Aorta (tissue), 5 donors: ENCODE measurements around the gene AFAP1. TPM values are rescaled to one million over a fixed set of nuclear protein-coding genes. Genes with fewer than 3 reads are reported as not detected.

Source experiments
- ATAC-seq: fragments of 200-7000 bp; cut with Tn5 transposase; one replicate; pipeline ENCODE4 v1.9.1; 2022; ENCODE audit warnings: moderate library complexity; ENCODE audit not compliant: low FRiP score
- DNase-seq, 2 donors: peaks; one replicate each; pipeline ENCODE4 v3.0.0-alpha.2; 2020
- H3K27ac ChIP-seq, 2 donors: one replicate each; pipeline ENCODE4 v1.5.1; 2013; ENCODE audit warnings: low read length in 2 of 2, mild to moderate bottlenecking in 2 of 2, moderate library complexity in 2 of 2, control low read depth in 1 of 2, inconsistent platforms in 1 of 2, low read depth in 1 of 2
- H3K27me3 ChIP-seq, 2 donors: one replicate each; pipeline ENCODE4 v1.6.1; 2013; ENCODE audit warnings: control low read depth in 1 of 2, low read length in 1 of 2, mild to moderate bottlenecking in 1 of 2, moderate library complexity in 1 of 2; ENCODE audit not compliant: insufficient read depth in 2 of 2, control insufficient read depth in 1 of 2
- H3K36me3 ChIP-seq, 2 donors: one replicate each; pipeline ENCODE4 v1.6.1; 2013; ENCODE audit warnings: control low read depth in 1 of 2, low read length in 1 of 2, mild to moderate bottlenecking in 1 of 2; ENCODE audit not compliant: insufficient read depth in 2 of 2, control insufficient read depth in 1 of 2
- H3K4me1 ChIP-seq, 2 donors: one replicate each; pipeline ENCODE4 v1.6.1; 2013; ENCODE audit warnings: low read length in 2 of 2, control low read depth in 1 of 2, mild to moderate bottlenecking in 1 of 2, moderate library complexity in 1 of 2; ENCODE audit not compliant: insufficient read depth in 2 of 2, control insufficient read depth in 1 of 2
- H3K4me3 ChIP-seq, 2 donors: one replicate each; pipeline ENCODE4 v1.5.1; 2013; ENCODE audit warnings: low read length in 2 of 2, control low read depth in 1 of 2, mild to moderate bottlenecking in 1 of 2
- H3K9me3 ChIP-seq: one replicate; pipeline ENCODE4 v1.6.1; 2013; ENCODE audit warnings: mild to moderate bottlenecking, low read length; ENCODE audit not compliant: control insufficient read depth
- WGBS, 2 donors: extraction: QIAGEN DNeasy Blood & Tissue Kit; methylation state at CpG; one replicate each; pipeline ENCODE4 v1.1.7; 2013; 5-methylcytosine and 5-hydroxymethylcytosine counted together
- intact Hi-C, 2 donors: fragments of 100-400 bp; cut with DNase I; formaldehyde crosslinking; loops; one replicate each; pipeline versions ENCODE4 v1.14.2 to v1.15.0; 2022
- long read RNA-seq, 2 donors: library from polyadenylated mRNA; unstranded; transcript quantifications; one replicate each; pipeline ENCODE4 v2.0.0, GENCODE V29; 2020 to 2021
- polyA plus RNA-seq, 2 donors: library from polyadenylated mRNA; stranded (reverse); fragments of 200-250 nt; gene quantifications; one replicate each; pipeline ENCODE4 v1.2.3, GENCODE V29; 2013
- total RNA-seq, 2 donors: library from RNA; stranded (reverse); fragmentation: NEBNext Ultra II Directional; extraction: Animal tissue kit (Norgen Biotek cat#: 25700); gene quantifications; one replicate each; pipeline ENCODE4 v1.2.1, GENCODE V29; 2021
- donor health status: healthy with polysubstance abuse.
- donor health status: Bipolar disorder and iron deficiency.
- donor health status: DM: no; HTN: no; CAD: no.
- donor health status: DM: no; HTN: no; CAD: no.
- donor health status: DM: yes; HTN: yes; CAD: no.

AFAP1 gene
- total RNA-seq (10 to 100 TPM; 40.5 to 60.5 TPM), polyA plus RNA-seq (10 to 100 TPM in 1 of 2 donors, 1 to 10 TPM in 1; 4.6 to 13.3 TPM)
- long read RNA-seq, donor 1, full-length matches to known transcripts = 11 of 43 reads
- long read RNA-seq, donor 1, partial matches to known transcripts = 5 of 43 reads
- long read RNA-seq, donor 1, other reads (novel, unspliced or antisense) = 27 of 43 reads
- long read RNA-seq, donor 2, full-length matches to known transcripts = 2 of 41 reads
- long read RNA-seq, donor 2, partial matches to known transcripts = 7 of 41 reads
- long read RNA-seq, donor 2, other reads (novel, unspliced or antisense) = 32 of 41 reads

DNA sequence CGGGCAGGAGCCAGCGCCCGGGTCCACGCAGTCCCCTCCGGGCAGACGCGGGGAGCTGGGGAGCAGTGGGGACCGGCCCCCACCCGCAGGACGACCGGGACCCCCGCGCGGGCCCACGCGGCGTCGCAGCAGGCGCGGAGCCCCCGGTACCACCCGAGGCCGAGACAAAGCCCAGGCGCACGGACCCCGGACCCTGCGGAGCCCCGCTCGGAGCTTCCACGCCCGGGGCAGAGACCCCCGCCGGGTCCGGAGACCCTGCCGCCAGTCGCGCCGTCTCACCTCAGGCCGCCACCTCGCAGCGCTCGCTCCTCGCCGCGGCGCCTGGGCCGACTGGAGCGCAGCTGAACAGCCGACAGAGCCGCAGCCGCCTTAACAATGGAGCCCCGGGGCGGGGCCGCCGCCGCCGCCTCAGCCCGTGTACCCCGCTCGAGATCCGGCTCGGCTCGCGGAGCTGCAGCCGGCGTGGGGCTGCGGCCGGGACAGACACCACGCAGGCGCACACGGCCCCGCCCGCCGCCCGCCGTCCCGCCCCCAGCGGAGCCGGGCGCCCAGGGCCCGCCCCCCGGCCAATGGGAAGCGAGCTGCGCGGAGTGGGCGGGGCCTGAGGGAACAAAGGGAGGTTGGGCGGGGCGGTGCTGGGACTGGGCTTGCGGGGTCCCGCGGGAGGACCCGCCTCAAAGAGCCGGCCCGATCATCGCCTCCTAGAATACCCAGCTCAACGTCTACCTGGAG is at the start of gene AFAP1:
Gene AFAP1, minus strand, starts transcription at position 485 of the 732 bp plus-strand sequence. CDS start 67,783 bp downstream, outside the sequence.
- DNase-seq (peak; percentile 91 to 95), ATAC-seq (peak; percentile 96)
- Histone ChIP-seq H3K9me3 (no peaks in the 10 kb centered on the region), H3K27me3 (no peaks in the 10 kb centered on the region), H3K36me3 (no peaks in the 10 kb centered on the region), H3K27ac (peak within 1 kb of the TSS in 1 of 2 donors; percentile 63), H3K4me1 (no peaks in the 10 kb centered on the region), H3K4me3 (peak within 1 kb of the TSS; percentile 23 to 96)
- 0 to 1% methylated on average over 79 to 96 of the region's 96 CpGs for WGBS, 2 donors
- intact Hi-C loops = loop anchor here (5.0 kb wide), 2 partner anchors 37 to 97 kb away; no protein-coding TSS in a partner anchor

- H3K36me3 ChIP-seq = no peaks in the 10 kb centered on the region
- intact Hi-C loops = loop anchor here (5.0 kb wide), 1 partner anchor 226 kb away; no protein-coding TSS in a partner anchor
- no peak overlapping the region for H3K27ac ChIP-seq
- ATAC-seq (no peak), DNase-seq (no peak)
- WGBS, 2 donors = 66 to 73% methylated on average over 1 of the region's 1 CpG
- H3K27me3 ChIP-seq = no peaks in the 10 kb centered on the region
- H3K4me3 ChIP-seq = no peak overlapping the region
- no peaks in the 10 kb centered on the region for H3K4me1 ChIP-seq
- peaks cover 2% of the 10 kb centered on the region for H3K9me3 ChIP-seq
Observed at GRCh38 chr4:7988437-7988836, 48.8 kb upstream of the AFAP1 start.

GRCh38 chr4:7987148-7987989 is 47.7 kb upstream of the AFAP1 start:
- H3K4me3 ChIP-seq = no peak overlapping the region
- 54 to 57% methylated on average over 10 of the region's 10 CpGs for WGBS, 2 donors

DNA sequence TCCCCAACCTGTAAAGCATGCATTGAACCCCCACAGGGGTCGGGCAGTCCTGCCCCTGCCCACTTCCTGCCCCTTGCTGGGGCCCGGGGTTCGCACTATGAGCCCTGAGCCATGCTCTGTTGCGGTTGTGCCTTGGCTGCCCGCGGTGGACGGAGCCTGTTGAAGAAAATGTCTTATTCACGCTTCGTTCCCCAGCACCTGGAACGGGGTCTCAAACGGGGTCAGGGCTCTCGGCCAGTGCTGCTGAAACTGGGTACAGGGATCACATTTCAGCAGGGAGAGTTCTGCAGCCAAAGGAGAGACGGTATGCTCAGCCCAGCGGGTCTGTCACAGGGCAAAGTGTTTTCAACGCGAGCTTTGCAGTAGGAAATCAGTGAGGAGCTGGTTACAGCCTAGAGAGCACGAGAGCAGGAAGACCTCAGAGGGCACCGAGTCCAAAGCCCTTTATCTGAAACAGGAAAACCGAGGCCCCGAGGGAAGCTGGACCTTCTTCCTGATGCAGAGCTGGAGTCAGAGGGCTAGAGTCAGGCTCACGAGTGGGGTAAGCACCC is 46.3 kb upstream of the AFAP1 start:
- intact Hi-C loops = loop anchor here (5.0 kb wide), 1 partner anchor 224 kb away; no protein-coding TSS in a partner anchor
- Histone ChIP-seq H3K27ac (no peak overlapping the region), H3K36me3 (no peaks in the 10 kb centered on the region), H3K9me3 (peaks cover 2% of the 10 kb centered on the region), H3K4me1 (no peaks in the 10 kb centered on the region), H3K27me3 (no peaks in the 10 kb centered on the region), H3K4me3 (no peak overlapping the region)
- DNase-seq (no peak), ATAC-seq (no peak)
- 39 to 60% methylated on average over 21 of the region's 21 CpGs for WGBS, 2 donors

More at GRCh38 chr4:7987148-7987989, 47.7 kb upstream of the AFAP1 start:
- no peaks in the 10 kb centered on the region for H3K36me3 ChIP-seq
- H3K4me1 ChIP-seq = no peaks in the 10 kb centered on the region
- no peaks in the 10 kb centered on the region for H3K27me3 ChIP-seq
- ATAC-seq (peak; percentile 81), DNase-seq (peak in 1 of 2 donors; percentile 77)
- intact Hi-C loops = loop anchor here (1.0 to 5.0 kb wide), 3 partner anchors 183 to 225 kb away; no protein-coding TSS in a partner anchor
- peaks cover 2% of the 10 kb centered on the region for H3K9me3 ChIP-seq
- H3K27ac ChIP-seq = no peak overlapping the region

GRCh38 chr4:7985072-7985471 is 45.4 kb upstream of the AFAP1 start:
- H3K27ac ChIP-seq = no peak overlapping the region
- ATAC-seq (no peak), DNase-seq (no peak)
- no peak overlapping the region for H3K4me3 ChIP-seq
- intact Hi-C loops = loop anchor here (5.0 kb wide), 1 partner anchor 223 kb away; no protein-coding TSS in a partner anchor
- no peaks in the 10 kb centered on the region for H3K36me3 ChIP-seq
- peaks cover 2% of the 10 kb centered on the region for H3K9me3 ChIP-seq
- no peaks in the 10 kb centered on the region for H3K27me3 ChIP-seq
- WGBS, 2 donors = 94 to 96% methylated on average over 12 of the region's 12 CpGs
- H3K4me1 ChIP-seq = no peaks in the 10 kb centered on the region

GRCh38 chr4:7984286-7984925 is 44.7 kb upstream of the AFAP1 start:
- Histone ChIP-seq H3K36me3 (no peaks in the 10 kb centered on the region), H3K9me3 (no peaks in the 10 kb centered on the region), H3K27me3 (no peaks in the 10 kb centered on the region), H3K4me3 (no peak overlapping the region), H3K27ac (no peak overlapping the region), H3K4me1 (no peaks in the 10 kb centered on the region)
- intact Hi-C loops = no loop called here
- no peak for ATAC-seq
- no peak for DNase-seq
- WGBS, 2 donors = 94 to 95% methylated on average over 31 of the region's 31 CpGs

DNA sequence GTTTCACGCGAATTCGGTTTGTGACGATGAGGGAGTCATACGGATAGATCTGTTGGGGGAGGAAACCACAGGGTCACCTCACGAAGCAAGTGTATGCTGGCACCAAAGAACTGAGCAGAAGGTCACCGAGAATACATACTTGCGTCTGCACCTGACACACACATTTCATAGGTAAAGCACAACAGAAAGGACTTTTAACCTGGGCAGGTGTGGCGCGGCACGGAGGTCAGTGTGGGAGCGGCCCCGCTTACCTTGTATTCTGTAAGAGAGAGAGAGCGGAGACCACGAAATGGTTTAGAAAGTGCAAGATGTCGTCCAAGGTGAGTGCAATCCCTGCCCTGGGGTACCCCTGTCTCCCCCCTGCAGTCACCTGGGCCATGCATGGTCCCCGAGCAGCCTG is 43.6 kb upstream of the AFAP1 start:
- no peaks in the 10 kb centered on the region for H3K4me1 ChIP-seq
- intact Hi-C loops = no loop called here
- H3K27ac ChIP-seq = no peak overlapping the region
- no peak overlapping the region for H3K4me3 ChIP-seq
- WGBS, 2 donors = 95 to 97% methylated on average over 17 of the region's 17 CpGs
- DNase-seq = no peak
- no peak for ATAC-seq
- no peaks in the 10 kb centered on the region for H3K9me3 ChIP-seq
- no peaks in the 10 kb centered on the region for H3K36me3 ChIP-seq
- no peaks in the 10 kb centered on the region for H3K27me3 ChIP-seq
